HG02588 (cell line): ENCODE measurements around the gene RAB7B.

Experiments used
- ATAC-seq: cut with Tn5 transposase; IDR thresholded peaks from one replicate; pipeline ENCODE4 v1.9.1; 2021; ENCODE audit warnings: mild to moderate bottlenecking, moderate library complexity; ENCODE audit not compliant: unreplicated experiment

Gene RAB7B

DNA sequence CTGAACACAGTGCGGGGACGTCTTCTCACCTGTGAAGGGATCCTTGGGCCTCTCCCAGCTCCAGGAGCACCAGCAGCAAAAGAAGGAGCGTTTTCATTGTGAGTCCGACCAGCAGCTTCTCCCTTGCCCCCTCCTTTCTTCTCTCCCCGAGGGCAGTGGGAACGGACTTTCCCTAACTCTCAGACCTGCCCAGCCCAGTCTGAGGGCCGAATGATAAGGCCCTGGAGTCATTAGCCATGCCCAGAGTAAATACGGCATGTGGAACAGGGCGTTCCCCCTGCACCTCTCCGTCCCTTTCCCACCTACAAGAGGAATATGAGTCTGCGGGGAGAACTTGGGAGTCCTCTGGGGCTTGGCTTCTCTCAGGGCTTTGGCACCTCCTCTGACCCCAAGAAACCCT, 20.5 kb upstream of the RAB7B start, which contains the start of gene CTSE:
CTSE (minus strand) TSS at position 201 of the 400 bp plus-strand sequence; CDS start at position 97, 104 bp downstream.
- no peak for ATAC-seq

DNA sequence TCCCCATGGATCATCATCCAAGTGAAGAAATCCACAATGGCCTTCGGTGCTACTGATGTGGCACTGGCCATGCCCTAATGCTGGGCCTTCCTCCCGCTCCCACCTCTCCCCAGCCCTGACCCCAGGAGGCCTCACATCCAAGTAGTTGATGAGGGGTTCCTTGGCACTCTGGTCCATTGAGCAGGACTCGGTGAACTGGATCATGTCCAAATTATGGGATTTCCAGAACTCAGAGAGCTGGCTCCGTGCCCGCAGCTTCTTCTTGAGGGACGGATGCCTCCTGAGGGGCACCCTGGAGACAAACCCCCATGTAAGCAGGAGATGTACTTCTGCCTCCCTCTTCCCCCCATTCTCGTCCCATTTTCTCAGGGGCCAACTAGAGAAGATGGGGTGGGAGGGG, 19.6 kb upstream of the RAB7B start:
- ATAC-seq: no peak

DNA sequence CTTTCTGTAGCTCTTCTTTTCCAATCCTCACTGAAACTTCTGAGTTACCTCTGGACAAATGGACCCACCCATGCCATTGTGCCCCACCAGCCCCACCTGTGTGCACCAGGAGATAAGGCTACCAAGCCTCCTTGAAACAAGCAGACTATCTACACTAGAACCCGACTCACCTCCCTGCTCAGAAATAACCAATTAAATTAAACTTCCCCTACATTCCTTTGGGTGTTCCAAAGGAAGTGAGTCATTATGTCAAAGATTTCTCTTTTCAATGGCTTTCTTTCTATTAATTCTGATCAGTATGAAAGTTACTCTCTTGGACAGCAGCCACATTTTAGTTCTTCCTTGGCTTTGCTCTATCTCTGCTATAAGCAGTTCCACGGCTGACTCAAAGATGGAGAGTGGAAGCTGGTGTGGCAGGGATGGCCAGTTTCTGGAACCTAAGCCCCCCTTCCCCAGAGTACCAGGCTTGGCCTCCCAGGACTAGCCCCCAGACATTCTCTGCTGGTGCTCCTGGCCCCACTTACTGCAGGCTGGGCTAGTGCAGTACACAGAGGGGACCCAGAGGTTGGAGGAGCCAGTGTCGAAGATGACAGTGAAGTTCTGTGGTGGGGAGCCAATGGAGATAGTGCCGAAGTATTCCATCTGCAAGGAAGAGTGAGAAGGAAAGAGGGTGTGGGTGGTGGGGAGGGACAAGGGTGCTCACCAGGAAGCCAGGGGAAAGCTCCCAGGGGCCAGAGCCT, 18.6 kb upstream of the RAB7B start:
- ATAC-seq: no peak

DNA sequence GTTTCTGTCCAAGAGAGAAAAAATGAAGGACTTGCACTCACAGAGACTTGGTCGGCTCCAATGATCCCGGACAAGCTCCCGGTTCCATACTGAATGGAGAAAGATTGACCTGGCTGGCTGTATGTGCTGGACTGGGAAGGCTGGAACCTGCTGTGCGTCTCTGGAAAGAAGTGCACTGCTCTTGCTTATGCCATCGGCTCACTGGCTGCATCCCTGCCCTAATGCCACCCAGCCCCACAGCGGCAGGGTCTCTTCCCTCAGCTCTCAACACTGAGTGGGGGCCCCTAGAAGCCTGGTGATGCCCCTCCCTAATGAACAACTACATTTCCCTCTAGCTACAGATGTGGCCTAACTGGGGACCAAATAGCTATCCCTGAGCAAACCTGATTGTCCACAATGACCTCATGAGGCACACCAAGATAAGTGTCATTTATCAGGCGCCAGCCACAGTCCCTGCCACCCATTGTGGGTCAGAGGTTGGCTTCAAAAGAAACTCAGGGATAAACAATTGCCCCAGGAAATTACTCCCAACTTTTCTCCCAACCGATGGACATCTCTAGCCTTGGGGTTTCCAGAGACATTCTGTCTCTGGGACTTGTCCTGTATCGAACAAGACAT, 17.9 kb upstream of the RAB7B start:
- no peak for ATAC-seq

DNA sequence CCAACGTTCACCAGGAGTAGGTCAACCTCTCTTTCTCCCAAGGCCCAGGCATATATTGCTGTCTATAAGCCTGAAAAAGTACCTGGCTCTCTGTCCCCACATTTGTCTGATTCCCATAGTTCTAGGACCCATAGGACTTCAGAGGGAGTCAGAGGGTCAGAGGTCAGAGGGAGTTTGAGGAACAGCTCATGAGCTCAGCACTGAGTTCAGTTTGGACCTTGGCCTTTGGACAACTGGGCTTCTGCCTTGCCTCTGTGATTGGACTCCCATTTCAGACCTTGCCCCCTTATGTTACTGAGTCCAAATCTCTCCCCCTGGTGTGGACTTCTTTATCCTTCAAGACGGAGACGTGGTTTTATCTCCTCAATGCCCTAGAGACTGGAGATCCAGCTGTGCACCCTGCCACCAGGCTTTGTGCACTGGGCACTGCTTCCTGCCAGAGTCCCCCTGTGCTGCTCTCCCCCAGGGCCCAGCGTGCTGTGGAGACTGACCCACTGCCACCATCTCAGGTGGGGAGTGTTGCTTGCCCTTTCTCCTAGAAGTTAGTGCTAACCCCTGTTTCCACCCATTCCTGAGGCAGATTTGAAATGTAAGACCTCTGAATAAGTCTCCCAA, 17.3 kb upstream of the RAB7B start:
- ATAC-seq: no peak

DNA sequence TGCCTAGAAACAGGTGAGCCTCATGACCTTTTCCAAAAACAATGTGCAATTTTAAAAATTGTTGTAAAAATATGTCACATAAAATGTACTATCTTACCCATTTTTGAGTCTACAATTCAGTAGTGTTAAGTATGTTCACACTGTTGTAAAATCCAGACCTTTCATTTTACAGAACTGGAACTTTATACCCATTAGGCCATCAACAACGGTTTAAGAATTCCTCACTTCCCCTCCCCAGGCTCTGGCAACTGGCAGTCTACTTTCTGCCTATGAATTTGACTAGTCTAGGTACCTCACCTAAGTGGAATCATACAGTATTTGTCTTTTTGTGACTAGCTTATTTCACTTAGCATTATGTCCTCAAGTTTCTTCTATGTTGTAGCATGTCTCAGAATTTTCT, 11.9 kb upstream of the RAB7B start:
- ATAC-seq: no peak

DNA sequence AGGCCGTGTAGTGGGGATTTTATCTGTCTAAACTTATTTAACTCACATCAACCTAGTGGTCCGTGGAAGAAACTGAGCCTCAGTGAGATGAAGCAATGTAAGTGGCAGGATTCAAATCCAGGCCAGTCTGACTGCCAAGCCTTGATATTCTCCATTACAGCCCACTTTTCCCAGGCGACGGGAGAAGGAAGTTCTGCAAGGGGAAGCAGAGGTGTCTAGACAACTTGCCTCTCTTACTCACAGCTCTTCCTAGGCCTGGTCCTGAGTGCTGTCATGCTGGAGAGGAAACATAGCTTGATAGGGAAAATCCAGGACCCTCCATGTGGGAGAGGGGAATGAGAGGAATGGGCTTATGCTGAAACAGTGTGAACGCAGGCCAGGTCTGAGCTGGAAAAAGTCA, 11.4 kb upstream of the RAB7B start:
- ATAC-seq: no peak

DNA sequence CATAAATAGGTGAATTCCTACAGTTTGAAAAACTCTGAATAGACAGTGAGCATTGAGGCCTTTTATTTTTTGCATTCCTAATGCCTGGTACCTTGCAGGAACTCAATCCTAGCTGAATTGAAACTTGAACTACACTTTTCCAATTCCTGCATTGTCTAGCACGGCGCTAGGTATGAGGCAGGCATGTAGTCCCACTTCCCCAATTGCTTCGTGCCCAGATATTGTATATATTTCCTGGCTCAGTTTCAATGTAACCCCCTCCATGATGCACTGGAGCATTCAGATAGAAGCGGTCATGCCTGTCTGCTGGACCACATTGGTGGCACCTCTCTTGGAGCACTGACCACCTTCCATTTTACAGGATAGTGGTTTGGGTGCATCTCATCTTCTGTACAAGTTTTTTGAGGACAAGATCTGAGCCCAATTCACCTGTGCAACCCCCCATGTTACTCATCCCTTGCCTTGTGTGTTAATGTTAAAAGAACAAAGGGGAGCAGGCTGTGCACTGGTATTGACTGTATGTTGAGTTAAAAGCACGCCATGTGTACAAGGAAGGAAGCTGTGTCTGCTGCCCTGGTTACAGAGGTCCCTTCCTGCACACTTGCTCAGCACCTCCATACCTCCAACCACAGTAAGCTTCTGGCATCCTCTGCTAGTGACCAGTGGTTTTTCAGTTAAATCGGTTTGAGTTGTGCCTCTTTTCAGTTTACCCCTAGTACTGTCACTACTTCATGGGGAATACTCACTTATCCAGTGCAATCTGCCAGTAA, 10.0 kb upstream of the RAB7B start:
- no peak for ATAC-seq

DNA sequence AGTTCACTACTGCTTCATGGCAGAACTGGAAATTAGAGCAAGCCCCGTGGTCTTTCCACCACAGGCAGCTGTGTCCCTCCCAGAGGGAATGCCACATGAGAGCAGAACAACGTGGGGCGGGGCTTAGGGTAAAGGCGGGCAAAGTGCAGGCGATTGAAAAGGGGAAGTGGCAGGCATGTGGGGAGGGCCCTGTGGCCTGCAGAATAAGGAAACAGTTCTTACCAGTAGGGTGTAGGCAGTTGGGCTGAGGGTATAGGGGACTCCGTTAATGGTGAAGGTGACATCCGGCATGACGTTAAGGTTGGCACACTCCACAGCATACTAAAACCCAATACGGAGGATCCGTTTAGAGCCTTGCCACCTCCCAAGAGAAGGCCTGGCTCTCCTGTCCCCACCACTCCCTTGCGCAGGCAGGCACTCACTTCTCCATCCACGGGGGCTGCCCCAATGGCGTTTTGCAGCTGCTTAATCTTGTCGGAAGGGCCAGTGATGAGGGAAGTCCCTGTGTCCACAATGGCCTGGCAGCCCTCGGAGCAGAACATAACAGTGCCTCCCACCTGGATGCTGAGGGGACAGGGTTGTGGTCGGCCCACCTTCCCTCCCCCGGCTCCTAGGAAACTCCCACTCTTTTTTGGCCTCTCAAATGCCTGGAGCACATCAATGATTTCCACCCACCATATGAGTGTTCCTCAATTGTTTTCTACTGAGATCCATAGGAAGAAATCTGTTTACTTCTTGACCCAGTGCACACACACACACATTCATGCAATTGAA, 9.1 kb upstream of the RAB7B start:
- ATAC-seq: peak; percentile 94

DNA sequence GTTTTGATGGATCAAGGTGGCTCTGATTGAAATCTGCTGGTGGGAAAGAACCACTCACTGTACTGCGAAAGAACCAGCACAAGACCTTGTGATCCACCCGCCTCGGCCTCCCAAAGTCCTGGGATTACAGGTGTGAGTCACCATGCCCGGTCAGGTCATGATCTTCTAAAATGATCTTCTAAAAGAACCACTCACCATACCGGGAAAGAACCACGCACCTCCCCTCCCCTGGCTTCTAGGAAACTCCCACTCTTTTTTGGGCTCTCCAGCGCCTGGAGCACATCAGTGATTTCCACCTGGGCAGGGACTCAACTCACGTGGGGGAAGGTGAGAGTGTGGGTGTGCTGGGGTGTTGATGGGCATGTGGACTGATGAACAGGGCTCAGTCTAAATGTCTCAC, 7.9 kb upstream of the RAB7B start:
- no peak for ATAC-seq

DNA sequence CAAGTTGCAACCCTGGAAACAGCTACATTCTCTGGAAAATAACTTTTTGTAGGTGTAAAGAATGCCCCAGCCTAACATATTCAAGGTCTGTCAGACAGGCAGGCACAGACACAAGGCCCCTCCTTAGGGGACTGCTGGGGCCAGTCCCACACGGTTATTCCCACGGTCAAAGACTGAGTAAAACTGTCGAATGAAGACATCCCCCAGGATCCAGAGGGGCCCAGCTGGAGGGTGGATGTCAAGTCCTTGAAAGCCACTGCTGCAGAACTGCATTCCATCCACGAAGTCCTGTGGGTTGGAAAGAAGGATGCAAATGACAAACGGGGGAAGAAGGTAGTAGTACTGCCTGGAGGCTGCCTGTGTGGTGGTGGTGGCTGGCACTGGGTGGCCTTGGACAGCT, 6.9 kb upstream of the RAB7B start:
- ATAC-seq: no peak

DNA sequence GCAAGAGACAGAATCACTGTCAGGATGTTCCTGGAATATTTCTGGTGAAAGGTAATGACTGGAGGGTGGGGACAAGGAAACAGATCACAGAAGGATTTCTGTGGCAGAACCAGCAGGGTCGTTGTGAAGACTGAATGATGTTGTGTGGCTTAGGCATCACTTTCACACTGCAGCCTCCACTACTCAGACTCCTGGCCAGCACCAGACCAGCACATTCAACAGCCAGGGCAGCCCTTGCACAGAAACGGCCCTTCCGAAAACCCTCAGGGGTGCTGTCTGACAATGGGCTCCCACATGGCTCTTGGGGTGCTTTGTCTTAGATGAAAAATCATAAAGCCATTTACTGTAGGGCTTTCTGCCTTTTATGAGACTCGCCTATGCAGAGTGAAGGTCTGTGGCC, 3.8 kb upstream of the RAB7B start:
- no peak for ATAC-seq

DNA sequence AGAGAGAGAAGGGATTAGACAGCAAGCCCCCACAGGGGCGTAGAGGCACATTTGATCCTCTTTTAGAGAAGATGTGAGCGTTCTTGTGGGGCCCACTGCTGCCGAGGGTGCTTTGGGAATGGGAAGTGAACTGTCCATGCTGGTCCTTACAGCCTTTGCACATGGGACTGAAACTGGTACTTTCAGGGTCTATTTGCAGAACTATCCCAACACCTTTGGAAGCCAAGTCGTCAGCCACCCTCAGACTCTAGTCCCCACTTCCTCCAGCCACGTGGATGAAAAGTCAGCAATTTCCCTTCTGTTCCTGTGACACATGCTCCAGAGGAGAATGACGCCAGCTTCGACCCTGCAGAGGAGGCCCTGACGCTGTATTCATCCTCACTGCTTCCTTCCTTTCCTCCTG, 2.6 kb upstream of the RAB7B start:
- ATAC-seq: no peak

DNA sequence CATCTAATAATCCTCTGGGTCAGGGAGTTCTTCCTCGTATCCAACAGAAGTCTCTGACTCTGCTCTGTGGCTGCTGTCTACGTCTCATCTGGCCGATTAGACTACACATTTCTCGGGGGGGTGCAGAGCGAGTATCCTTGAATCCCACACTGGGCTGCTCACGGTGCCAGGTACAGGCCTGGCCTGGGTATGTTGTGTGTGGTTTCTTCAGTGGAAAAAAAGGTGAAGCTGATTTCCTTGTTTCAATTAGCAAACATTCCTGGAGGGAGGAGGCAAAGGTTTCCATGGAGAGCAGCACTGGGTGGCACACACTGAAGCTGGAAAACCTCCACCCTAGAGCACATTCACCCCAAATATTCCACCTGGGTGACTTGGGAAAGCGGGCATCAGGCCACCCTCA, 2.0 kb upstream of the RAB7B start:
- no peak for ATAC-seq

DNA sequence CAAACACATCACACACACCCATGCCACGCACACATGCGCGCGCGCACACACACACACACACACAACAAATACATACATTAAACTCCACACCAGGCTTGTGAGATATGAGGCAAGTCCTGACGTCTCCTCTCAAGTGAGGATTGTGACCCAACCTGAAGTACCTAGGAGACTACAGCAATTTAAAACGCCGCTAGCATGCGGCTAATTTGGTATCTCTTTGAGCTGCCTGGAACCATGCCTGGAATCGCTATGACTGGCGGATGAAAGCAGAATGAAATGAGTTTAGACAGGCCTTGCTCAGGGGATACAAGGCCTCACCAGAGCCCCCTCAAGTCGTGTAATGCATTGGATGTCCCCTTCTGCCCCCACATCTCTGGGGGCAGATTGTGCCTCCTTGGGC, 1.6 kb upstream of the RAB7B start:
- ATAC-seq: no peak

DNA sequence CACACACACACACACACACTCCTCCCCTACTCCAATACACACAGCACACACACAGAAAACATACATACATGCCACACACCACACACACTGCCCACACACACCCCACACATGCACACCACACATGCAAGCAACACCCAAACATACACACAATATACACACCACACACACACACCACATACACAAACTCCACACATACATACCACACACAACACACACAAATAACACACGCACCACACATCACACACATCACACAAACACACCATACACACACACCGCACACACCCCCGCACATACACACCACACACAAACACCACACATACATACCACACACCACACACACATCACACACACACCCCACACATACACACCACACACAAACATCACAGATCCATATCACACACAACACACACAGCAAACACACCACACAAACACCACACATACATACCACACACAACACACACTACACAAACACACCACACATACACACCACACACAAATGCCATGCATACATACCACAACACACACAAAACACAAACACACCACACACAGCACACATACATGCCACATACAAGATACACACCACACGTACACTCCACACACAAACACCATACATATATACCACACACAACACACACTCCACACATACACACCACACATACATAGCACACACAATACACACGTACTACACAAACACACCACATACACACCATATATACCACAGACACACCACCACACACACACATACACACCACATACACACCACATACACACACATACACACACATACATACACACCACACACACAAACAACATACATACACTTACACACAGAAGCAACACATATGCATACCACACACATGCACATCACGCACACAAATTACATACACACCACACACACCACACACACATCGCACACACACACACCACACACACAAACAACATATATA, 932 bp upstream of the RAB7B start:
- ATAC-seq: no peak

DNA sequence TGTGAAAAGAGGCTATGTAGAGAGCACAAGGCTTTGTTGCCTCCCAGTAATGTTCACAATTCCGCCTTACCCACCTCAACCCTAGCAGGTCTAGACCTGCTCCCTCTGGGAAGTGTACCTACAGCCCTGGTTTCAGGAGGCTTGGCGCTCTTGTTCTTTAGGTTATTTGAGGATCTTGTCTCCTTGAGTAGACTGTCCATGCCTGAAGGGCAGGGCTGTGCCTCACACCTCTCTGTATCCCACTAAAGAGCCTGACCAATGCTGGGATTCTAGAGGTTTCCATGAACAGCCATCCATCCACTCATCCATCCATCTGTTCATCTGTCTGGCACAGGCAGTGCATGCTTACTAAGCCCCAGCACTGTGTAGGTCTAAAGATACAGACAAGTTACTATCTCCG, 1.0 kb downstream of the RAB7B start:
- ATAC-seq: no peak

DNA sequence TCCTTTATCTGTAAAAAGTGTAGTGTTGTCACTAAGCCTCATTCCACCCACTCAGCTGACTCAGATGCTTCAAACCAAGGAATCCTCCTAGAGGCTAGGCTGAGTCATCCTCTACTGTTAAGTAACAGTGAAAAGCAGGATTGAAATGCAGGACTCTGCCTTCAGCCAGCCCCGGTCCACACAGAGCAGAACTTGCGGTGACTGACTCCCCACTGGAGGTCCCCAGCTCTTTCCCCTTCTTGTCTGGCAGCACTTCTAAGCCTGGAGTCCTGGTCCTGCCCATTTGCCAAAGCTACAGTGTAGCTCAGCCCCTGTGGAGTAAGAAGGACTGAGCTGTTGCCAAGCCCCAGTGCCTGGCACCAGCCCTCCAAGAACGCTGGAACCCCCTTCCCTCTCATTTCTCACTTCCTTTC, 1.7 kb downstream of the RAB7B start:
- no peak for ATAC-seq

DNA sequence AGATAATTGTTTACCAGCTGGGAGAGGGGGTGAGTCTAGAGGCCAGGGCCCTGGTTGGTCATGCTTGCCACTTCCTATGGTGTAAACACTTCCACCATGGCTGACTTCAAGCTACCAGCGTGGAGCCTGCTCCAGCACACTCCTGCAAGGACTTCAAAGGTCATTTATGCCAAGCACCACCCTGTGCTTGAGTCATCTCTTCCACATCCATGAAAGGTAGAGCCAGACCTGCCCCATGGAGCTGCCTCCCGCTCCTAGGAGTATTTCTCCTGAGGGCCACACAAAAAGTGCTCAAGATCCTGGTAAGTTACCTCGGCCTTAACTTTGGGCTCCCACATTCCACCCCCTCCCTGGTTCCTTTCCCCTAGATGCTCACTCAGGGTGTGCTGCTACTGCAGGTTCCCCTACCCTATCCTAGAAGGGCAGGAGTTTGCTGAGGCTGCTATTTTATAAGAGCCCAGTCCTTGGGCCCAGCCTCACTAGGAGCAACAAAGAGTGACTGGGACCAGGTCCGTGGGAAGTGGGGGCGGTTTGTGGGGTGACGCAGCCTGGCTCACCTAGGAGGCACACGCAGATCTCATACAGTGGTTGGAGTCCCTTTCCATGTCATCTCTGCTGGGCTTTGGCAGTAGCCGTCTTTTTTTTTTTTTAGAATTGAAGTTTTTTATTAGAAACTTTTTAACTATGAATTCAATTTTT, 2.4 kb downstream of the RAB7B start:
- ATAC-seq: no peak
